GM19468 (cell line): Measurements from ENCODE around the gene PRKCSH.
"Not testable (repeated sequence)": the region's sequence is repeated elsewhere in the genome, so short reads cannot be mapped to it uniquely, and the experiment has no call there.

ENCODE experiments used
- ATAC-seq: cut with Tn5 transposase; IDR thresholded peaks from one replicate; pipeline ENCODE4 v1.9.1; 2021; ENCODE audit warnings: mild to moderate bottlenecking, moderate library complexity, moderate number of reproducible peaks; ENCODE audit not compliant: unreplicated experiment; ENCODE audit errors: extremely low read depth

The PRKCSH gene

GRCh38 chr19:11418549-11419506 lies 16.6 kb upstream of the PRKCSH start, which contains the start of gene RGL3:
RGL3 (minus strand) TSS chr19:11419314; CDS start chr19:11419278, 36 bp downstream.
- no peak for ATAC-seq

- ATAC-seq, result no peak
These were observed 14.7 kb upstream of the PRKCSH start for GRCh38 chr19:11420429-11421370.

- no peak for ATAC-seq
These were observed 13.9 kb upstream of the PRKCSH start for GRCh38 chr19:11421371-11422098.

- ATAC-seq, result no peak
These were observed 13.0 kb upstream of the PRKCSH start for GRCh38 chr19:11422163-11423065.

GRCh38 chr19:11423164-11423790 lies 12.2 kb upstream of the PRKCSH start:
- no peak for ATAC-seq

- ATAC-seq, result no peak
These were observed 11.6 kb upstream of the PRKCSH start for GRCh38 chr19:11423791-11424181.

GRCh38 chr19:11425719-11426457 lies 9.5 kb upstream of the PRKCSH start:
- ATAC-seq, result no peak

GRCh38 chr19:11426656-11427055 lies 8.8 kb upstream of the PRKCSH start:
- no peak for ATAC-seq

GRCh38 chr19:11433526-11433925 lies 1.9 kb upstream of the PRKCSH start:
- not testable (repeated sequence) for ATAC-seq

GRCh38 chr19:11434703-11435056 lies 755 bp upstream of the PRKCSH start:
- ATAC-seq, result no peak

GRCh38 chr19:11435833-11436313 lies 438 bp downstream of the PRKCSH start:
- ATAC-seq, result no peak

GRCh38 chr19:11437955-11438354 lies 2.5 kb downstream of the PRKCSH start:
- ATAC-seq, result no peak

- ATAC-seq, result no peak
These were observed 8.6 kb downstream of the PRKCSH start for GRCh38 chr19:11444059-11444458.

- no peak for ATAC-seq
These were observed 9.7 kb downstream of the PRKCSH start for GRCh38 chr19:11445141-11445540.

GRCh38 chr19:11446271-11446651 lies 10.8 kb downstream of the PRKCSH start:
- ATAC-seq, result no peak

GRCh38 chr19:11446652-11447301 lies 11.3 kb downstream of the PRKCSH start:
- no peak for ATAC-seq
